Measurements from ENCODE around the gene BEX1.
A peak's percentile ranks its signal among the peaks of the same experiment; 100 is the strongest.
"Not testable (repeated sequence)": the region's sequence is repeated elsewhere in the genome, so short reads cannot be mapped to it uniquely, and the experiment has no call there.

Gene BEX1

DNA sequence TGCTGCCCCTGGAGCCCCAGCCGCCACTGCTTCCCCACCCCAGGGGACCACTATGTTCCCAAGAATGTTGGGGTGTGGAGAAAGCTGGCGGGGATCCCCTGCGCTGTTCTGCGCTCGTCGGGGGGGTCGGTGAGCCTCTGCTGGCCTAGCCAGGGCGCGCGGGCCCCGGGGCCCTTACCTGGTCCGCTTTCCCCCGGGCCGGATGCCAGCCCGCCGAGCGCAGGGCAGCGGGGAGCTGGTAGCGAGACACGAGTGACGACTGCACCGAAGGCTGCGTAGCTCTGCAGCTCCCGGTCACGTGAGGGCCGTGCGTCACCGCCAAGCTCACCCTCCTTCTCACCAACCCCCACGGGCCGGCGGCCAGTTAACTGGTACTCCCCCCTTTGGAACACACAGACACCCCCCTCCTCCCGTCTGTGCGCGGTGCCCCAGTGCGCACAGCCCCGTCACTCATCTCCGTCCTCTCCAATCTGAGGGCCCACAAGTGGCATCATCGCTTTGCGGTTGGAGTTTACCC is at the start of gene BEX1:
Gene BEX1 (minus strand): TSS at position 254 of the 517 bp plus-strand sequence. CDS start 897 bp downstream, outside the sequence.
- no peak for TF ChIP-seq POLR2A (IDR thresholded peaks at IDR 0.05; ENCODE audit: low read depth, low read length)
- FAIRE-seq (no peak), DNase-seq (ENCODE audit: insufficient read length, low spot score) (no peak)

GRCh38 chrX:103109497-103109896 is 45.5 kb upstream of the BEX1 start:
- FAIRE-seq; DNase-seq (ENCODE audit: insufficient read length, low spot score): not testable (repeated sequence)

- FAIRE-seq (no peak), DNase-seq (ENCODE audit: insufficient read length, low spot score) (no peak)
- no peak for TF ChIP-seq POLR2A (IDR thresholded peaks at IDR 0.05; ENCODE audit: low read depth, low read length)
These were observed 43.9 kb upstream of the BEX1 start for GRCh38 chrX:103107836-103108235.

DNA sequence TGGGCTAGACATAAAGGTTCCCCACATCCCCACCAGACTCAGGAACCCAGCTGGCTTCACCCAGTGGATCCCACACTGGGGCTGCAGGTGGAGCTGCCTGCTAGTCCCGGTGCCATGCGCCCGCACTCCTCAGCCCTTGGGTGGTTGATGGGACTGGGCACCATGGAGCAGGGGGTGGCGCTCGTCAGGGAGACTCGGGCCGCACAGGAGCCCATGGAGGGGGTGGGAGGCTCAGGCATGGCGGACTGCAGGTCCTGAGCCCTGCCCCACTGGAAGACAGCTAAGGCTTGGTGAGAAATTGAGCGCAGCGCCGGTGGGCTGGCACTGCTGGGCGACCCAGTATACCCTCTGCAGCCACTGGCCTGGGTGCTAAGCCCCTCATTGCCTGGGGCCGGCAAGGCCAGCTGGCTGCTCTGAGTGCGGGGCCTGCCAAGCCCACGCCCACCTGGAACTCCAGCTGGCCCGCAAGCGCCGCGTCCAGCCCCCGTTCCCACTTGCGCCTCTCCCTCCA is 43.3 kb upstream of the BEX1 start:
- DNase-seq (ENCODE audit: insufficient read length, low spot score); FAIRE-seq: not testable (repeated sequence)

DNA sequence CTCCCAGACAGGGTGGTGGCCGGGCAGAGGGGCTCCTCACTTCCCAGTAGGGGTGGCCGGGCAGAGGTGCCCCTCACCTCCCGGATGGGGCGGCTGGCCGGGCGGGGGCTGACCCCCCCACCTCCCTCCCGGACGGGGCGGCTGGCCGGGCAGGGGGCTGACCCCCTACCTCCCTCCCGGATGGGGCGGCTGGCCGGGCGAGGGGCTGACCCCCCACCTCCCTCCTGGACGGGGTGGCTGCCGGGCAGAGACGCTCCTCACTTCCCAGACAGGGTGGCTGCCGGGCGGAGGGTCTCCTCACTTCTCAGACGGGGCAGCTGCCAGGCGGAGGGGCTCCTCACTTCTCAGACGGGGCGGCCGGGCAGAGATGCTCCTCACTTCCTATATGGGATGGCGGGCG is 40.4 kb upstream of the BEX1 start:
- FAIRE-seq; DNase-seq (ENCODE audit: insufficient read length, low spot score): not testable (repeated sequence)

DNA sequence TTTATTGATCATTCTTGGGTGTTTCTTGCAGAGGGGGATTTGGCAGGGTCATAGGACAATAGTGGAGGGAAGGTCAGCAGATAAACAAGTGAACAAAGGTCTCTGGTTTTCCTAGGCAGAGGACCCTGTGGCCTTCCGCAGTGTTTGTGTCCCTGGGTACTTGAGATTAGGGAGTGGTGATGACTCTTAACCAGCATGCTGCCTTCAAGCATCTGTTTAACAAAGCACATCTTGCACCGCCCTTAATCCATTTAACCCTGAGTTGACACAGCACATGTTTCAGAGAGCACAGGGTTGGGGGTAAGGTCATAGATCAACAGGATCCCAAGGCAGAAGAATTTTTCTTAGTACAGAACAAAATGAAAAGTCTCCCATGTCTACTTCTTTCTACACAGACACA is 39.9 kb upstream of the BEX1 start:
- not testable (repeated sequence) for FAIRE-seq; DNase-seq (ENCODE audit: insufficient read length, low spot score)

DNA sequence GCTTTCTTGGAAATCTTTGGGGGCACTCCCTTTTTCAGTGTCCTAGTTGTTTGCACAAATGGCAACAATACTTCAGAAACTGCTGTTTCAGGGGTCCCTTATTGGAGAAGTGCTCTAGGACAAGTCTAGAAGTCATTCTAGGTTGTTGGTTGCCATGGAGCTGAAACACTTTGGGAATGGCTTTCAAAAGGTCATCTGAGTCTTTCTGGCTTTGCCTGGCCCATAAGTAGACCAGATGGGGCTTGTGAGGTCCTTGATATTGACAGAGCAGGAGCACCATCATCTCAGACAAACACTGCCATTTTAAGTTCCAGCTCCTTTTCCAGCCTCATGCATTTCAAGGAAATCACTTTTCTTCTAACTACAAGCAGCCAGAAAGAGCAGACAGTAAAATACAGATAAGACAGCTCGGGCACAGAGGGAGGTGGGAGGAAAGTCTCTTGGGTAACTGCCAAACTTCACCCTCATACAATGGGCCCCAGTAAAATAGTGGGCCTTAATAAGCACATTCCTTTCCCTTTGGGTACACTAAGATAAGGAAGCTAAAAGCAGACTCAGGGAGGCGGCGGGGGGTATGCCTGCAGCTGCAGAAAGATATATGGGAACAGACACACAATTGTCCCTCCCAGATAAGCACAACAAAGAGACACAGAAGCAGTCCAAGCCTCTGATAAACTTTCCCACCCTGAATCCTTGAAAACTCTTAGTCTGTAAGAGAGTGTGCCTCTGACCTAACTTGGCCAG is 37.5 kb upstream of the BEX1 start:
- DNase-seq (ENCODE audit: insufficient read length, low spot score) (no peak), FAIRE-seq (no peak)
- TF ChIP-seq POLR2A (IDR thresholded peaks at IDR 0.05; ENCODE audit: low read depth, low read length): no peak

DNA sequence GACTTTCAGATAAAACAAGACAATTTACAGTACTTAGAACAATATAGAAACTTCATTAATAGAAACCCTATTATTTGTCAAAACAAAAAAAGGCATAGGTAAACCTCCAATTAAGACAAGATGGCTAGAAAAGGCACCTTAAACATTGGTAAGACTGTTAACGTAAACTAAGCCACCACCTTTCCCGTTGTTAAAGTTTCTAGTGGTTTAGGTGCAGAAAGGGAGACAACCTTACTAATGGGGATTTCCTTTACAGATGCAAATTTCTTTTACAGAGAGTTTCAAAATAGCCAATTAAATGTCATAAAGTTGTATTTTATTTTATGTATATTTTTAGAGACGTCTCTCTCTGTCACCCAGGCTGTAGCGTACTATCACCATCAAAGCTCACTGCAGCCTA is 36.5 kb upstream of the BEX1 start:
- DNase-seq (ENCODE audit: insufficient read length, low spot score): no peak
- no peak for FAIRE-seq
- no peak for TF ChIP-seq POLR2A (IDR thresholded peaks at IDR 0.05; ENCODE audit: low read depth, low read length)

- no peak for TF ChIP-seq POLR2A (IDR thresholded peaks at IDR 0.05; ENCODE audit: low read depth, low read length)
- FAIRE-seq: no peak
- no peak for DNase-seq (ENCODE audit: insufficient read length, low spot score)
These were observed 35.7 kb upstream of the BEX1 start for GRCh38 chrX:103099691-103100090.

DNA sequence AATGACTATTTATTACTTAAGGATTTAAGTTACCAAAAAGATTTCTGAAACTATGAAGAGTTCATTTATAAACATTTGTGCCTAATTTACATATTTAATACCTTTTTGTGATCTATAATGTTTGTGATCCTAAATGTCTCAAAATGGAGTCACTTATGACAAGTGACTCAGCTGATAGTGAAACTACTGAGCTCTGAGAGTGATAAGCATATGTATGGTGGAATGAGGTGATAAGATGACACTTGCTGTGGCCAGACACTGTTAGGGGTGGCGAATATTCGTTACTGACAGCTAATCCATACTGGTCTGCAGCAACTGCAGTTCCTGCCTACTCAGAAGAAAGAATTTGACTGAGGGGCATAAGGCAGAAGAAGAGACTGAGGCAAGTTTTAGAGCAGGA is 34.5 kb upstream of the BEX1 start:
- TF ChIP-seq POLR2A (IDR thresholded peaks at IDR 0.05; ENCODE audit: low read depth, low read length): no peak
- FAIRE-seq (no peak), DNase-seq (ENCODE audit: insufficient read length, low spot score) (no peak)

GRCh38 chrX:103092942-103093341 is 29.0 kb upstream of the BEX1 start, which contains the start of gene NXF3:
TSS of gene NXF3 (minus strand) at chrX:103093143. CDS start at chrX:103093023, 120 bp downstream.
- FAIRE-seq (no peak), DNase-seq (ENCODE audit: insufficient read length, low spot score) (no peak)
- no peak for TF ChIP-seq POLR2A (IDR thresholded peaks at IDR 0.05; ENCODE audit: low read depth, low read length)

GRCh38 chrX:103081051-103081450 is 17.1 kb upstream of the BEX1 start:
- no peak for FAIRE-seq
- no peak for TF ChIP-seq POLR2A (IDR thresholded peaks at IDR 0.05; ENCODE audit: low read depth, low read length)

GRCh38 chrX:103073467-103073866 is 9.5 kb upstream of the BEX1 start:
- TF ChIP-seq POLR2A (IDR thresholded peaks at IDR 0.05; ENCODE audit: low read depth, low read length): no peak
- FAIRE-seq: no peak
- DNase-seq (ENCODE audit: insufficient read length, low spot score): no peak

More at GRCh38 chrX:103081051-103081450, 17.1 kb upstream of the BEX1 start:
- no peak for DNase-seq (ENCODE audit: insufficient read length, low spot score)

- DNase-seq (ENCODE audit: insufficient read length, low spot score): no peak
- no peak for FAIRE-seq
These were observed 2.6 kb upstream of the BEX1 start for GRCh38 chrX:103066606-103067005.

DNA sequence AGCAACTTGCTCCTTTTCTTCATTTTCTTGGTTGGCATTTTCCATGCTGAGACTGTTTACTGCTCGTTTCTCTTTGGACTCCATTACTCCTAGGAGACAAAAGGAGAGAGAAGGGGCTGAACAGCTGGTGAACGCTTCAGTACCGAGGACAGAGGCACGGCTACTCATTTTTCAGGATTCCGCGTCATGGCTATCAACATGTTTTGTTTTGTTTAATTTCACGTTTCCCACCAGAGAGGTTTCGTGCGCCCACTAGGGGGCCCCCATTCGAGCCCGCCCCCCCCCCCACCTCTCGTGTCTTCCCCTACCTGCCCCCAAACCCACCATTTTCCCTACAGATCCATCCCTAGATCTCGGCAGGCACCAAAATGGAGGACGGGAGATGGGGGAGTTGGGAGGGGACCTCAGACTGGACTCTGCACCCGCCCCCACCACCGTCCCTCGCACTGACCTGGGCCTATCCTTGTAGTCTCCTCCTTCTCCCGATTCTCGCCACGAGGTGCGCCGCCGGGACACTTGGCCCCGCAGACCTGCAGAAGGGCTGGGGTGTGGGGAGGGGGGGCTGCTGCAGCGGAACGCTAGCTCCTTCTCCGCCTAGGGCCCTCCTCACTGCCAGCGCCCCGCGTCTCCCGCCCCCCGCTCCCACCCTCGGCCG is 653 bp downstream of the BEX1 start:
- no peak for TF ChIP-seq POLR2A (IDR thresholded peaks at IDR 0.05; ENCODE audit: low read depth, low read length)
- DNase-seq (ENCODE audit: insufficient read length, low spot score): peak; percentile 7
- FAIRE-seq: no peak

More at GRCh38 chrX:103066606-103067005, 2.6 kb upstream of the BEX1 start:
- no peak for TF ChIP-seq POLR2A (IDR thresholded peaks at IDR 0.05; ENCODE audit: low read depth, low read length)
